SK-N-MC (cell line): Measurements from ENCODE around the gene HOMER3.
"Not testable (repeated sequence)": the region's sequence is repeated elsewhere in the genome, so short reads cannot be mapped to it uniquely, and the experiment has no call there.

Source experiments
- DNase-seq: peaks from one replicate; pipeline ENCODE4 v3.0.0-alpha.2; 2011; ENCODE audit warnings: low read depth, low spot score
- H3K27ac ChIP-seq: fragments of 200-600 bp; sonication (generic); 2 replicates; pipeline ENCODE4 v1.5.1; 2016; ENCODE audit warnings: mixed run types
- H3K36me3 ChIP-seq: fragments of 200-600 bp; sonication (generic); 2 replicates; pipeline ENCODE4 v1.6.1; 2017; ENCODE audit warnings: antibody characterized with exemption, low read length, mixed read lengths; ENCODE audit not compliant: insufficient read depth
- H3K4me3 ChIP-seq: fragments of 200-600 bp; sonication (generic); 2 replicates; pipeline ENCODE4 v1.5.1; 2016
- H3K9ac ChIP-seq: fragments of 200-600 bp; sonication (generic); 2 replicates; pipeline ENCODE4 v1.8.0; 2017; ENCODE audit warnings: mixed run types, mixed read lengths; ENCODE audit not compliant: insufficient read length
- H3K9me3 ChIP-seq: fragments of 200-600 bp; sonication (generic); 2 replicates; pipeline ENCODE4 v1.6.1; 2017; ENCODE audit warnings: low read depth, mild to moderate bottlenecking, antibody characterized with exemption, low read length, moderate library complexity, mixed read lengths
- EZH2 ChIP-seq: fragments of 200-600 bp; sonication (generic); IDR thresholded peaks from one replicate; pipeline ENCODE4 v1.6.1; 2017; ENCODE audit warnings: antibody characterized with exemption
- FOXP2 ChIP-seq: optimal IDR thresholded peaks from 2 replicates; pipeline ENCODE3; 2011; ENCODE audit warnings: mild to moderate bottlenecking, moderate library complexity; ENCODE audit not compliant: insufficient read depth; ENCODE audit errors: extremely low read length, control extremely low read depth
- POLR2AphosphoS5 ChIP-seq: IDR thresholded peaks from 2 replicates; pipeline ENCODE4 v1.6.1; 2012; ENCODE audit warnings: mild to moderate bottlenecking, low read depth, low read length, borderline replicate concordance

Gene HOMER3

GRCh38 chr19:18921593-18921992, 19.4 kb downstream of the HOMER3 start:
- no peak overlapping the region for H3K9ac ChIP-seq
- H3K36me3 ChIP-seq, result peaks cover 29% of the 10 kb centered on the region; the same call in 1 of the 2 replicates
- TF ChIP-seq FOXP2 (no peak), POLR2AphosphoS5 (no peak), EZH2 (no peak)
- H3K9me3 ChIP-seq, result no peaks in the 10 kb centered on the region
- no peak overlapping the region for H3K27ac ChIP-seq
- no peak overlapping the region for H3K4me3 ChIP-seq
- DNase-seq, result no peak

DNA sequence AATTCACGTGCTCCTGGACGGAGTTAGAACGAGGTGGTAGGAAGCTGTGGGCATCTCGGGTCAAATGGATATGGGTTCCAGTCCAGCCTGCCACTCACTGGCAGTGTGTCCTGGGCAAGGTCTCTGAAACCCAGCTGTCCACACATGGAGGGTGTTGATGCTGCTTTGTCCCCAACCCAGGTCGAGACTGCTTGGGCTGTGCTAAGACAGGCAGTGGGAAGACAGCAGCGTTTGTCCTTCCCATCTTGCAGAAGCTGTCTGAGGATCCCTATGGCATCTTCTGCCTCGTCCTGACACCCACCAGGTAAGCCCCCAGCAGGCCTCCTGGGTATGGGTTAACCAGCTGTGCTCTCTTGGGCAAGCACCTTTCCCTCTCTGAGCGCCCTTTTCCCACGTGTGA, 20.6 kb downstream of the HOMER3 start:
- no peak for TF ChIP-seq EZH2
- no peak for TF ChIP-seq POLR2AphosphoS5
- TF ChIP-seq FOXP2, result no peak
- no peak for DNase-seq
- H3K4me3 ChIP-seq, result peak overlapping the region; percentile 97
- peaks cover 23% of the 10 kb centered on the region; the same call in 1 of the 2 replicates for H3K36me3 ChIP-seq
- H3K9ac ChIP-seq, result peak overlapping the region; percentile 81
- no peaks in the 10 kb centered on the region for H3K9me3 ChIP-seq
- H3K27ac ChIP-seq, result no peak overlapping the region

DNA sequence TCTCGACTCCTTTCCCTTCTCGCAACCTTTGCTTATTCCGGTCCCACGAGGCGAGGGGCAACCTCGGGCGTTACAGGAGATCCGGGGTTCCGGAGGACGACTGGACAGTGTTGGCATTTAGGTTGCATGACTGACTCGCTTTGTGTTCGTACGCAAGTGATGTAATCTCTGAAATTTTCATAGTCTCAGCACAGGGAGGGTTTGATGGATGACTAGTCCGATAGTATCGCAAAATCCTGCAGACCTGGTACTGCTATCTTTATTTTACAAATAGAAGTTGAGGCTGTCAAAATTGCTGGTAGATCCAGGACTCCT, 21.2 kb downstream of the HOMER3 start:
- peaks cover 22% of the 10 kb centered on the region; the same call in 1 of the 2 replicates for H3K36me3 ChIP-seq
- no peak overlapping the region for H3K27ac ChIP-seq
- no peaks in the 10 kb centered on the region for H3K9me3 ChIP-seq
- H3K4me3 ChIP-seq, result peak overlapping the region; percentile 97
- DNase-seq, result no peak
- H3K9ac ChIP-seq, result peak overlapping the region; percentile 81
- TF ChIP-seq POLR2AphosphoS5, result no peak
- no peak for TF ChIP-seq EZH2
- no peak for TF ChIP-seq FOXP2

GRCh38 chr19:18919086-18919899, 21.7 kb downstream of the HOMER3 start, which contains the start of the genes COPE and DDX49:
Gene COPE, minus strand, starts transcription at chr19:18919387. Its CDS starts 39 bp downstream, at chr19:18919348.
Gene DDX49, plus strand, starts transcription at chr19:18919715. Its CDS starts 27 bp downstream, at chr19:18919742.
- peak within 1 kb of the TSS; percentile 87 for H3K9ac ChIP-seq
- no peaks in the 10 kb centered on the region for H3K9me3 ChIP-seq
- peak within 1 kb of the TSS; percentile 76; the same call in 1 of the 2 replicates for H3K27ac ChIP-seq
- TF ChIP-seq FOXP2 (no peak), POLR2AphosphoS5 (peak; percentile 83)
- peak; percentile 100 for DNase-seq
- peaks cover 16% of the 10 kb centered on the region; the same call in 1 of the 2 replicates for H3K36me3 ChIP-seq
- H3K4me3 ChIP-seq, result peak within 1 kb of the TSS; percentile 97

DNA sequence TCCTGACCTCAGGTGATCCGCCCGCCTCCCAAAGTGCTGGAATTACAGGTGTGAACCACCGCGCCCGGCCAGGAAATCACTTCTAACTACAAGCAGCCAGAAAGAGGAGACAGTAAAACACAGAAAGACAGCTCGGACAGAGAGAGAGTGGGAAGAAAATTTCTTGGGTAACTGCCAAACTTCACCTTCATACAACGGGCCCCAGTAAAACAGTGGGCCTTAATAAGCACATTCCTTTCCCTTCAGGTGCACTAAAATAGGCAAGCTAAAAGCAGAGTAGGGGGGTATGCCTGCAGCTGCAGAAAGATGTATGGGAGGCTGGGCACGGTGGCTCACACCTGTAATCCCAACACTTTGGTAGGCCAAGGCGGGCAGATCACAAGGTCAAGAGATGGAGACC, 23.4 kb downstream of the HOMER3 start:
- H3K4me3 ChIP-seq, H3K9ac ChIP-seq, H3K9me3 ChIP-seq, H3K36me3 ChIP-seq, H3K27ac ChIP-seq, DNase-seq: not testable (repeated sequence)

- Histone ChIP-seq H3K4me3 (no peak overlapping the region), H3K9ac (no peak overlapping the region), H3K36me3 (no peaks in the 10 kb centered on the region; the same call in 1 of the 2 replicates), H3K9me3 (no peaks in the 10 kb centered on the region), H3K27ac (no peak overlapping the region)
- DNase-seq, result no peak
- TF ChIP-seq POLR2AphosphoS5 (no peak), EZH2 (no peak), FOXP2 (no peak)
Measured at GRCh38 chr19:18915639-18916038, 25.4 kb downstream of the HOMER3 start.

DNA sequence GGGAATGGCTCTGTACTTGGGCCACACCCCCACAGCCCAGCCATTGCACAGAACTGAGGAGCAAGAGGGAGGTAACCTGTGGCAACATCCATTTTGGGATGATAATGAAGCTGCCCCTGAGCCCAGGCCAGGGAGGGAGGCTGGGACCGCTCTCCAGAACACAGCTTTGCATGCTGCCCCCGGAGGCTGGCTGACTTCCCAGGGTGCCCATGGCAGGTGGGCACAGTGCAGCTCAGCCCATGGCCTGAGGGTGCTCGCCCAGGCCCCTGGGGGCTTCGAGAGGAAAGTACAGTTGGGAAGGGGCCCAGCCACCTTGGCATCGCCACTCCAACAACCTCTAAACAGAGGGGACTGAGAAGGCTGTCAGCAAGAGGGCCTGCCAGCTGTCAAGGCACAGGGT, 27.6 kb downstream of the HOMER3 start:
- Histone ChIP-seq H3K9me3 (no peaks in the 10 kb centered on the region), H3K4me3 (no peak overlapping the region), H3K27ac (no peak overlapping the region), H3K9ac (no peak overlapping the region), H3K36me3 (no peaks in the 10 kb centered on the region; the same call in 1 of the 2 replicates)
- DNase-seq, result no peak
- TF ChIP-seq FOXP2 (no peak), POLR2AphosphoS5 (no peak), EZH2 (no peak)

DNA sequence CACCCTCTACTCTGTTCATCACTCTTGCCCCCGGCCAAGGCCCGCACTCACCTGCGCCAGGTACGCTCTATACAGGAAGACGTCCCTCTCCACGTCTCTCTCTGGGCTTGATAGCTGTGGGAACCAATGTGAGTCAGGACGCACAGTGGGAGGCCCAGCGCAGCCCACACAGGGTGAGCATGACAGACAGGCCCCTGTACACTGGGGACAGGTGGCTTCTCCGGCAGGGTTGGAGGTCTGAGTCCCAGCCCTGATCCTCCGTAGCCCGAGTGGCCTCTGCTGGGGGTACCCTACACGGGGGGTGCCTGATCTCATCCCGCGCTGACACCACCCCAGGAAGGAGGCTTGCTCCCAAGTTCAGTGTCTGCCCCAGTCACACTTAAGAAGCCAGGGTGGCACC, 28.1 kb downstream of the HOMER3 start:
- Histone ChIP-seq H3K27ac (no peak overlapping the region), H3K9ac (no peak overlapping the region), H3K36me3 (no peaks in the 10 kb centered on the region; the same call in 1 of the 2 replicates), H3K4me3 (no peak overlapping the region), H3K9me3 (no peaks in the 10 kb centered on the region)
- no peak for DNase-seq
- TF ChIP-seq POLR2AphosphoS5, result no peak
- TF ChIP-seq FOXP2, result no peak
- TF ChIP-seq EZH2, result no peak

GRCh38 chr19:18910801-18911436, 30.1 kb downstream of the HOMER3 start:
- Histone ChIP-seq H3K36me3 (no peaks in the 10 kb centered on the region; the same call in 1 of the 2 replicates), H3K9me3 (no peaks in the 10 kb centered on the region), H3K4me3 (no peak overlapping the region), H3K9ac (no peak overlapping the region), H3K27ac (no peak overlapping the region)
- TF ChIP-seq FOXP2 (no peak), EZH2 (no peak), POLR2AphosphoS5 (no peak)
- no peak for DNase-seq
